GM12873 (cell line): ENCODE data around the gene SYVN1.
A peak's percentile ranks its signal among the peaks of the same experiment; 100 is the strongest.

ENCODE experiments used
- TF ChIP-seq, protein P1 (sequence below): IDR thresholded peaks from 2 replicates; pipeline ENCODE4 v1.5.1; 2012; ENCODE audit warnings: low read depth, mild to moderate bottlenecking, moderate library complexity, low read length, control low read depth; ENCODE audit not compliant: insufficient read depth; ENCODE audit errors: missing control alignments

SYVN1 gene

DNA sequence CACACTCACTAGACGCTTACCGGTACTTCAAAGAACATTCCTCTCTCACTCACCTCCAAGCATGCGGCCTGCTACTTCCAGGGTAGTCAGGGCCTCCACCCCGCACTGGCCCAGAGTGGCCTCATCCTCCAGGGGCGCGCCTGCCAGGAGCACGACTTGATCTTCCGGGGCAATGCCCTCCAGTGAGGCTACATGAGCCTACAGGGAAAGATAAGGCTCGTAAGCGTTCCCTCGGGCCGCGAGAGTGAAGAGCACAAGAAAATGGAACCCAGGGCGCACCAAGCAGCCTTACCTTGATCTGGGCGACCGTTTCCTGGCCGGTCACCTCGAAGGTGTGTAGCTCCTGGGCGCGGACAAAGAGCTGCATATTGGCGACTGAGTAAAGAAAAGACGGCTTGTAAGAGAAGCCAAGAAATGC, 12.9 kb downstream of the SYVN1 start:
- TF ChIP-seq, protein P1, sequence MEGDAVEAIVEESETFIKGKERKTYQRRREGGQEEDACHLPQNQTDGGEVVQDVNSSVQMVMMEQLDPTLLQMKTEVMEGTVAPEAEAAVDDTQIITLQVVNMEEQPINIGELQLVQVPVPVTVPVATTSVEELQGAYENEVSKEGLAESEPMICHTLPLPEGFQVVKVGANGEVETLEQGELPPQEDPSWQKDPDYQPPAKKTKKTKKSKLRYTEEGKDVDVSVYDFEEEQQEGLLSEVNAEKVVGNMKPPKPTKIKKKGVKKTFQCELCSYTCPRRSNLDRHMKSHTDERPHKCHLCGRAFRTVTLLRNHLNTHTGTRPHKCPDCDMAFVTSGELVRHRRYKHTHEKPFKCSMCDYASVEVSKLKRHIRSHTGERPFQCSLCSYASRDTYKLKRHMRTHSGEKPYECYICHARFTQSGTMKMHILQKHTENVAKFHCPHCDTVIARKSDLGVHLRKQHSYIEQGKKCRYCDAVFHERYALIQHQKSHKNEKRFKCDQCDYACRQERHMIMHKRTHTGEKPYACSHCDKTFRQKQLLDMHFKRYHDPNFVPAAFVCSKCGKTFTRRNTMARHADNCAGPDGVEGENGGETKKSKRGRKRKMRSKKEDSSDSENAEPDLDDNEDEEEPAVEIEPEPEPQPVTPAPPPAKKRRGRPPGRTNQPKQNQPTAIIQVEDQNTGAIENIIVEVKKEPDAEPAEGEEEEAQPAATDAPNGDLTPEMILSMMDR: no peak

DNA sequence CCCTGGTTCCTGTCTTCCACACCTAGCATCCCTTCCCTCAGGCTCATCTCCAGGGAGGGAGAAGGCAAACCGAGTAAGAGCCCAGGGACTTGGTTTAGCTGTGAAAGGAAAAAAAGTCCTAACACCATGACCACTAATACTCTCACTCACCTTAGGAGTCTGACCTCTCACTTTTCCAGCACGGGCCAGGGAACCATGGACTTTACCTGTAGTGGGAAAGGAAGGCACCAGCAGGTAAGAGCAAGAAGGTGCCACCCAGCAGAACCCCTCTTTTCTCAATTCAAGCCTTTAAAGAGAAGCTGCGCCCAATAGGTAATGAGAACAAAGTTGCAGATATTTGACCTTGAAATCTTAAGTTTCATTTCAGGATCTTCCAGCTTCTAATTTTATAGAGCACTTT, 13.5 kb downstream of the SYVN1 start:
- TF ChIP-seq, protein P1: no peak

DNA sequence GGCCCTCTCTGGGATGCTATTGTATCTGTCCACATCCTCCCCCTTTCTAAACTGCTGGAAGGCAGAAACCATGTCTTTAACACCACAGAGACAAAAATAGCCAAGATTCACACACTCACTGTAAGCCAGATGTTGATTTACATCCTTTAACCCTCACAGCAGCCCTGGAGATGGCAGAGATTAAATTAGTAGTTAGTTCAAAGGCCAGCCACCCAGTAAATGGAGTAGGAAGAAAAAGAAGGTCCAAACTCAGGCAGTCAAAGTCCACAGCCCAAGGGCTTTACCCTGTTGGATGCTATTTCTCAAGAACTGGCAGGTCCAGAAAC, 14.7 kb downstream of the SYVN1 start:
- TF ChIP-seq, protein P1: no peak

DNA sequence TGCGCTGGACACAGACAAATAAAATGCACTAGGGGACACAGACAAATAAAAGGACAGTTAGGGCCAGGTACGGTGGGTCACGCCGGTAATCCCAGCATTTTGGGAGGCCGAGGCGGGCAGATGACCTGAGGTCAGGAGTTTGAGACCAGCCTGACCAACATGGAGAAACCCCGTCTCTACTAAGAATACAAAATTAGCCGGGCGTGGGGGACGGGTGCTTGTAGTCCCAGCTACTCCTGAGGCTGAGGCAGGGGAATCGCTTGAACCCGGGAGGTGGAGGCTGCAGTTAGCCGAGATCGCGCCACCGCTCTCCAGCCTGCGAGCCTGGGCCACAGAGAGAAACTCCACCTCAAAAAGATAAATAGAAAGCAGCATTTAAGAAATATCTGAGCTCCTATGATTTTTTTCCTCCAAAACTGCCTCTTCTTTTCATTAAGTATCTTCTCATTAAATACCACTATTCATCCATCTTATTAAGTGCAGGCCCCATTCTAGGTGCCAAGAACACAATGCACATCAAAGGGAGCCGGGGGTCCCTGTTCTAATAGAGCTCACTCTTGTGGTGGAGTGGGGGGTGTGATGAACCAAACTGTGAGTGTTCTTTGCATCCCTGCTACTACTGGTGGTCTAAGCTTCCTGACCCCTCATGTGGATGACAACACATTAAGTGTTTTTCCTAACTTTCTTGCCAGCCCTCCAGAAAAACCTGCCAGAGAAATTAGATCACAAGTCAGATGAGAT, 16.1 kb downstream of the SYVN1 start:
- TF ChIP-seq, protein P1: no peak

DNA sequence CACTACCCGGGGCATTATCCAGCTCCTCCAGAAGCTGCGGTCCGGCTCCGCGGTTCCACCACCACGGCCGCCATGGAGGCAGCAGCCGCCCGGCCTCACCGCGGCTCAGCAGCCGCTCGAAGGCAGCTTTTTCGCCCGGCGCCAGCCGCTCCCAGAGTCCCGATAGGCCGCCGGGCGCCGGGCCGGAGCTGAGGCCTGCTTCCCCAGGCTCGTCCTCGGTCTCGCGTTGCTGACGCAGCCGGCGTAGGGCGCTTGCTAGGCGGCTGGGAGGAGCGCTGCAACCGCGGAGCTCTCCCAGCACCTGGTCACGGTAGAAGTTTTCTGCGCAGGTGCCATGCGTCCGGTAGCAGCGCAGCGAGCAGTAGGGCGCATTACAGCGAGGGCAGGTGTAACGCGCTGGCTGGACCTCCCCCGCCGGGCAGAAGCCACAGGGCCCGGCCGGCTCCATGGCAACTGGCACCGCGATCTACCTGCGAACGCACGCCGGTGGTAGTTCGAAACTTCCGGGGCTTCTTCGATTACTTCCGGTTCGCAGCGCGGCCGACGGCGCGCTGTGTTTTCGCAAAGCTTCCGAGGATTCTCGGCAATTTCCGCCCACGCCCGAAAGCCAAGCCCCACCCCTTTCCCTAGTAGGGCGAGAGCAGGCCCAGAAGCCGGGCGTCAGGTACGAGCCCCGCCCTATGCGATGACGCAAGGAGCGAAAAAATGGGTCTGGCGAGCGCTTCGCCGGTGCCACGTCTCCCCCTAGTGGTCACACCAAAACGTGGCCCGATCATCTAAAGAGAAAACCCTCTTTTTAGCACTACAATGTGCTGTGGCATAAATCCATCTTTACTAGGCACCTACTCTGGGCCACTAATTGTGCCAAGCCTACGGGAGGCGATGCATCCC, 16.9 kb downstream of the SYVN1 start, which contains the start of gene ZNHIT2:
ZNHIT2 (minus strand) TSS at position 496 of the 891 bp plus-strand sequence; CDS start at position 448, 48 bp downstream.
- TF ChIP-seq, protein P1: peak; percentile 91

DNA sequence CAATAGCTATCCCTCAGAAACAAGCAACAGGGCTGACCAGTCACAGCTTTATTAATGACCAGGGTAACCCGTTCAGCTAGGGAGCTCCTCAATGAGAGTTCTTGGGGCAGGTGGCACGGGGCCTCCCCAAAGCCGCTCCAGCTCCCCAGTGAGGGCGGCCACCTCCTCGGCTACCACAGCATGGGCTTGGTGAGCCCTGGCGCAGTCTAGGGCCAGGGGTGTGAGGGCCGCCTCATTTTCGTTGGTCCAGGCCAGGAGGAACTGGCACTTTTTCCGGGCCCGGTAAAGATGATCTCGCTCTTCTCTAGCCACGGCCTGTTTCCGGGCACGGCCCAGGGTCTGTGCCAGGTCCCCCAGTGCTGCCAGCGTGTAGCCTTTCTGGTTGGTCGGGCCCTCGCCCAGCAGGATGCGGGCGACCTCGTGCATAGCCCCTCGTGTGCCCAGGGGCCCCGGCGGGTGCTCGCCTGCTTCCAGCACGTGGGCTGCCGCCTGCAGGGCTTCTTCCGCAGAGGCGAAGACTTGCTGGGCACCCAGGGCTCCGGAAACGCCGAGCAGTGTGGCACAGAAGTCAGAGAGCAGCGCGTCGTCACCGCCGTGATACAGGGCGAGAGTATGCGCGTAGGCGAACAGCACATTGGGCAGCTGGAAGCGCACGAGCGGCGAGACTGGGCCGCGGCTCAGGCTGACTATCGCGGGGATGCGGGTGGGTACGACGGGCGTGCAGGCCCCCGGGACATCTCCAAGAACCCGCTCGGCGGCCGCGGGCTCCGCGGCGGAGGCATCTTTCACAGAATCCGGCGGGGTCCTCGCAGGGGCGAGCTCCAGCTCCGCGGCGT, 17.7 kb downstream of the SYVN1 start:
- TF ChIP-seq, protein P1: no peak
